T-helper 2 cell treated with Interferon-gamma antibody and Interleukin-4, amounts not matched to agents 100 ng/mL and 5 ng/mL, for 36 hours (primary cell): ENCODE measurements around the gene IL11. TPM values are rescaled to one million over a fixed set of nuclear protein-coding genes. Genes with fewer than 3 reads are reported as not detected.

Experiments
- intact Hi-C: fragments of 100-400 bp; cut with micrococcal nuclease; formaldehyde crosslinking; loops from one replicate; pipeline ENCODE4 v1.15.1; 2023
- total RNA-seq: library from RNA; stranded (reverse); gene quantifications from 2 replicates; pipeline ENCODE4 v1.2.3, GENCODE V29; 2022

Gene IL11
- total RNA-seq, 1 donor from 2014 or later: 0.55 TPM

DNA sequence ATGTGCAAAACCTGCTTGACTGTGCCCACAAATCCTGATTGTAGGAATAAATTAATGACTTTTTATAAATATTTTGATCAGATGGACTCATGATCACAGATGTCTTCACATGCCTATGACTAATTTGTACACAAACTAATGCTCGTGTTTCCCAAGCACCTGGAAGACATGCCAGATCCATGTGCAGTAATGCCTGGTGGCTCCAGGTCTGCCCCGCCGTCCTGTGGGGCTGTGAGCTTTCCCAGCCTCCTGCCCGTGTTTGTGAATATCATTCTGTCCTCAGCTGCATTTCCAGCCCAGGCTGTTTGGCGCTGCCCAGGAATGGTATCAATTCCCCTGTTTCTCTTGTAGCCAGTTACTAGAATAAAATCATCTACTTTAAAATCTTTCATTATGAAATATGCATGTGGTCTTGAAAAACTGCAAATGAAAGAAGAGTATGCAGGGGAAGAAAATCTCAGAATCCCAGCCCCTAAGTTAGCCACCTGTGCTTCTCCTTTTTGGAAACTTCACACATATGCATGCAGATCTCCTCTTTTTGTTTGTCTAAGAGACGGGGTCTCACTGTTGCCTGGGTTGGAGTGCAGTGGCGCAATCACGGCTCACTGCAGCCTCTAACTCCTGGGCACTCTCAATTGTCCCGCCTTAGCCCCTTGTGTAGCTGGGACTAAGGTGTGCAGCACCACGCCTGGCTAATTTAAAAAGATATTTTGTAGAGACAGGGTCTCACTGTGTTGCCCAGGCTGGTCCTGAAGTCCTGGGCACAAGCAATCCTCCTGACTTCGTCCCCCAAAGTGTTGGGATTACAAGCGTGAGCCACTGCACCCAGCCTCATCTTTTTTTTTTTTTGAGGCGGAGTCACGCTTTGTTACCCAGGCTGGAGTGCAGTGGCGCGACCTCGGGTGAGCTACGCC is 21.7 kb upstream of the IL11 start:
- intact Hi-C loops: no loop called here

DNA sequence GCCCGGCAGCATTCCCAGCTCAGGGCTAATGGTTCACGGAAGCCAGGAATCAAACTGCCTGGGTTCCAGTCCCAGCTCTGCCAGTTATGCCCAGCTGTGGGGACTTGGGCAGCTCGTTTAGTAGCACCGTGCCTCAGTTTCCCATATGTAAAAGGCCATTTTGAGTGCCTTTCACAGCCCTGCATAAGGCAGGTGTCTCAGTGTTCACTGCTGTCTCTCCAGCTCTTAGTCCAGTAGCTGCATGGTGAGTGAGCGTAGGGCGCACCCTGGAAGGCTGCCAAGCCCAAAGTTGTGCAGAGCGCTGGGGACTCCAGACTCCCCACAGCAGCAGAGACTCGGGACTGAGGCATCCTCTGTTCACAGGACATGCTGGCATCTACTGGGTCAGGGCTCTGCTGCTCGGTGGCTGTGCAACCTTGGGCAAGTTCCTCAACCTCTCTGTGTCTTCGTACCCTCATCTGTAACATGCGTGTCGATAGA is 21.0 kb upstream of the IL11 start:
- intact Hi-C loops: no loop called here

DNA sequence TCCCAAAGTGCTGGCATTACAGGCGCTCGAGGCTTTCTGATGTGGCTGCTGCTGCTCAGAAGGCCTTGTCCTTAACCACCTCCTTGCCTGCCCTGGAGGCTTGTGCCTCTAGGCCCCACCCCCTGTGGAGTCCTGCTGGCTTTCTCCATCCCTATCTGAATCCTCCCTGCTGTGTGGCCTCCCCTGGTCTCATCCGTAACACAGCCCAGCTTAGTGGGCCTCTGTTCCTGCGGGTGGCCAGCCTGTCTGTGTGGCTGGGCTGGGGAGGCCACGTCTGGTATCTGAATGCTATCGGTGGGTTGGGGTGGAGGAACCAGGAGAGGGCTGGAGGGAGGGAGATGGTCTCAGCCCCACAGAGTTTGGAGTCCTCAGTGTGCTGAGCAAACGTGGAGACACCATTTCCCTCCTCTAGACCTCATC is 20.2 kb upstream of the IL11 start:
- intact Hi-C loops: no loop called here

DNA sequence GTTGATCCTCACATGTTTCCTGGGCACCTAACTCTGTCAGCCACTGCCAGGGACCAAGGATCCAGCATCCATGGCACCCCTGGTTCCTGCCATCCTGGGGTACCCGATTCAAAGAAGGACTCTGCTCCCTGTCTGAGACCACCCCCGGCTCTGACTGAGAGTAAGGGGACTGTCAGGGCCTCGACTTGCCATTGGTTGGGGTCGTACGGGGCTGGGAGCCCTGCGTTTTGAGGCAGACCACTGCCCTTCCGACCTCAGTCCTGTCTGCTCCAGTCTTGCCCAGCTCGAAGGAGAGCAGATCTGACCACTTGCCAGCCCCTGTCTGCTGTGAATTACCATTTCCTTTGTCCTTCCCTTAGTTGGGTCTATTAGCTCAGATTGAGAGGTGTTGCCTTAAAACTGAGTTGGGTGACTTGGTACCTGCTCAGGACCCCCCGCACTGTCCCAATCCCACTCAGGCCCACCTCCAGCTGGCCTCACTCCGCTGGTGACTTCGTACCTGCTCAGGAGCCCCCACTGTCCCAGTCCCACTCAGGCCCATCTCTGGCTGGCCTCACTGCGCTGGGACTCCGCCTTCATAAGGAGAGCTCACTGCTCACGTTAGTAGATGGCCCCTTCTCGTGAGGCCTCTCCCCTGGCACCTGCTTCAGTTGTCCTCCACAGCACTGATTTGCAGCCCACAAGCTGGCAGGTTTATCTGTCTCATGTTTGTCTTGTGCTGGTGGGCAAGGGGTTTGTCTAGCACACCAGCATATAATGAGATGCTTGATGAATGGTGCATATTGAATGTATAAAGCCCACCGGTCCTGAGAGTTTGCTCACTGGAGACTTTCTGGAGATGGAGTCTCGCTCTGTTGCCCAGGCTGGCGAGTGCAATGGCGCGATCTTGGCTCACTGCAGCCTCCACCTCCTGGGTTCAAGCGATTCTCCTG is 19.4 kb upstream of the IL11 start:
- intact Hi-C loops: loop anchor here (5.0 to 10.0 kb wide), 2 partner anchors 73 to 245 kb away; partner anchors contain the start of genes C19orf85 and ISOC2

DNA sequence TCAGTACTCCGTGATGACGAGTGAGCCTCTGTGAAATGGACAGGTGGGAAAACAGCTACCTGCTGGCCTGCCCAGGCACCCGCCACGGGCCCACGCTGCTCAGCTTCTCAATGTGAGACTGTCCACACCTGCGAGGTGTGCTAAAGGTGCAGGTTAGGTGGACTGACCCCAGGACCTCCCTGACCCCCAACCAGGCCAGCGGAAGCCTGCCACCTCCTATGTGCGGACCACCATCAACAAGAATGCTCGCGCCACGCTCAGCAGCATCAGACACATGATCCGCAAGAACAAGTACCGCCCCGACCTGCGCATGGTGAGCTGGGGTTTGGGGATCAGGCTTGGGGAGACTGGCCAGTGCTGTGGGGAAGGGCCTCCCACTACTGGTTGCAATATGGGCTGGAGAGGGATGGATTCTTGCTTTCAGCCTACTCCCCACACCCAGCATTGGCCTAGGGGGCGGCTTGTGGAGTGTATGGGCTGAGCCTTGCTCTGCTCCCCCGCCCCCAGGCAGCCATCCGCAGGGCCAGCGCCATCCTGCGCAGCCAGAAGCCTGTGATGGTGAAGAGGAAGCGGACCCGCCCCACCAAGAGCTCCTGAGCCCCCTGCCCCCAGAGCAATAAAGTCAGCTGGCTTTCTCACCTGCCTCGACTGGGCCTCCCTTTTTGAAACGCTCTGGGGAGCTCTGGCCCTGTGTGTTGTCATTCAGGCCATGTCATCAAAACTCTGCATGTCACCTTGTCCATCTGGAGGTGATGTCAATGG is 17.7 kb upstream of the IL11 start:
- intact Hi-C loops: loop anchor here (5.0 to 10.0 kb wide), 2 partner anchors 74 to 247 kb away; partner anchors contain the start of genes C19orf85 and ISOC2

DNA sequence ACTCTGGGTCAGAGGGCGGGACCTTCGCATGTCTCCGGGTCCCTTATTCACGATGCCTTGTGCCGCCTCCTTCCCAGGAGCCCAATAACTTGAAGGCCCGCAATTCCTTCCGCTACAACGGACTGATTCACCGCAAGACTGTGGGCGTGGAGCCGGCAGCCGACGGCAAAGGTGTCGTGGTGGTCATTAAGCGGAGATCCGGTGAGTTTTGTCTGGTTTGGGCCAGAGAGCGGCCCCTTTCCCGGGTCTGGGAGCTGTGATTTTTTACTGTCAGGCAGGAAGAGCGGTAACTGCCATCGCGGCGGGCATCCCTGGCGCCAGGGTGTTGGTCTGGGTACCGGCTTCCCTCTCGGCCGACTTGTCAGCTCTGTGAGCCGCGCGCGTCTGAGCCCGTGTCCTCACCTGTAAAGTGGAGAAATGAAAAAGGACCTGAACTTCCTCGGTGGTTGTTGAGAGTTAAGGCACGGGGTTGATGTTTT is 16.3 kb upstream of the IL11 start:
- intact Hi-C loops: loop anchor here (5.0 to 10.0 kb wide), 2 partner anchors 76 to 248 kb away; partner anchors contain the start of genes C19orf85 and ISOC2

DNA sequence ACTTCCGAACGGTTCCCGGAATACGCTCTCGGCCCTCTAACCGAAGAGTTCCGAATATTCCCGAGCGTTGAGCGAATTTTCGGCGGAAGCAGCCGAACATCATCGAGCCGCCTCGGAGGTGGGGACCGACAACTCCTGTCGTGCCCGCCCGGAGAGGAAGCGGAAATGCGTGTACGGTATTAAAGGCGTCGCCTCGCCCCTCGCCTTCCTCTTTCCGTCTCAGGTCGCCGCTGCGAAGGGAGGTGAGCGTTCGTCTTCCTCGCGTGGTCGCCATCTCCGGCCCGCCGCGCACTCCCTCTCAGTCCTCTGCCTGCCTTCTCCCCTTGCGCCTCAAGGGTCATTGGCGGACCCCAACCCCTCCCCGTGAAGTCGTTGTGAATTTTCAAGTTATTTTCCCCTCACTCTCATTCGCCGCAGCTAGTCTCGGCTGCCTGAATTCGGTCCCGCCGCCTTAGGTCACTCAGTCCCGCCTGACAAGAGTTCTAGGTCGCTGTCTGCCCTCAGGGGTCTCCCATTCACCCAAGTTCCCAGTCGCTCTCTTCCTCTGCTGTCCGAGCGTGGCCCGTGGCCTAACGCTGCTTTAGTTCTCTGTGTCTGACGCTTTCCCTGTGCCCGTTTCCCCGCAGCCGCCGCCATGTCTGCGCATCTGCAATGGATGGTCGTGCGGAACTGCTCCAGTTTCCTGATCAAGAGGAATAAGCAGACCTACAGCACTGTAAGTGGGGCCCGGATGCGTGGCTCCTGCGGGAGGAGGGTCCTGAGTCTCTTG is 15.6 kb upstream of the IL11 start, which contains the start of gene RPL28:
Gene RPL28 (plus strand): TSS at position 209 of the 769 bp plus-strand sequence. CDS start 426 bp downstream, at position 635.
- intact Hi-C loops: loop anchor here (1.0 to 10.0 kb wide), 9 partner anchors 21 to 269 kb away; partner anchors contain the start of genes C19orf85, FIZ1, ISOC2 and KMT5C

DNA sequence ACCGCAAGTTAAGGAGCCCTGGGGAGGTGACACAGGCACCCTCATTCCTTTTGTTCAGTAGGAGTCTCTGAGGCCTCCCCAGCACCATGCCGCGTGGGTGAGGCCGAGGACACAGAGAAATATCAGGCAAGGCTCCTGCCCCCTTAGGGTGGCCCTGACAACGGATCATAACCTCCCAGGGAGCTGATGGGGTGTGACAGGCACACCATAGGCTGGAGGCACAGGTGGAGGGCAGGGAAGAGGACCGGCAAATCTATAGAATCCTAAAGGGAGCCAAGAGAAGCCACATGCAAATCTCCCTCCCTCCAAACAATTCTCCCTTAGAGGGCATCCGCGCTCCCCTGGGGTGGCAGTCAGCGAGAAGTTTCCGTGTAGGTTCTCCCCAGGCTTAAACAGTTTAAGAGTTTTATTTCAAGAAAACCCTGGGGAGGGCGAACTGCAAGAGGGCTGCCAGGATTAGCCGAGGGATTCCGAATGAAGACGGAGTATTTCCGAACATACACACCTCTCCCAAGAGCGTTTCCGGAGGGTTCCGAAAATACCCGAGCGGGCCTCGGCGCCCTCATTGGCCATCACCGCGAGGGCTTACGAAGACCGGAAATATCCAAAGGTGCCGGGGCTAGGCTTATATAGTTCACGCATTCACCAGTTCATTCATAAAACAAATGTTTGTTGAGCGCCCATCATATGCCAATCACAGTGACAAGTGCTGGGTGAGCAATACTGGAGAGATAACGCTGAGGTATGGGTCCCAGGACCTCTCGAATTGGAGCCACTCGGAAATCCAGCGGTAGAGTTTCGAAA is 14.9 kb upstream of the IL11 start:
- intact Hi-C loops: loop anchor here (1.0 to 10.0 kb wide), 9 partner anchors 22 to 268 kb away; partner anchors contain the start of genes C19orf85, FIZ1, ISOC2 and KMT5C

DNA sequence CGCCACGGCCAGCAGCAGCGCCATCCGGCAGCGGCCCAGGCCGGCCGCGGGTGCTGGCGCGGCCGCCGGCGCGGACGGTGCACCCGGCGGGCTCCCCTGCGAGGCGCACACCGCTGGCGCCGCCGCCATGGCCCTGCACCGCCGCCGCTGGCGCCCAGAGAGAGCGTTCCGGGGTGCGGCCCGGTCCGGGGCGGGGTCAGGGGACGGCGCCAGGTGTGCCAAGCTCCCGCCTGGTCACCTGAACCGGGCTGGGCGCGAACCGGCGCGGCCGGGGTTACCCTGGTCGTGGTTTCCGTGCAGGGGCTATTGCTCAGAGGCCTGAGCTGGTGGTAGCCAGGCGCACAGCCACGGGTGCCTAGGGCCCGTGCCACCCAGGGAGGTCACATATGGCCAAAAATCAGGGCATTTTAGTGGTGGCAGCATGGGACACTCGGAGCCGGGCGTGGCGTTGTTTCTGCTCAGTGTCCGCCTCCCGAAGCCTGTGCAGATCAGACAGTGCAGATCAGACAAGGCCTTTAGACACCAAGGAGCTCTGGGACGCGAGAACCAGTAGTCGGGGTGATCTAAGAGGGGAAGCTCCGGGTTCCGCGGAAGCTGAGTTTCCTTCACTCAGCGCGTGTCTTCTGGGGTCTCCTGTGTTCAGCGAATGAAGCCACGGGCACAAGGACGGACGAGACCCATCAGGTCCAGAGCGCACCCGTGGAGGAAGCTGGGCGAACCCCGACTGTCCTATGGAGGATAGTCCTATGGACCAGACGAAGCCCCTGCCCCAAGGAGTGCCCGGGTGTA is 14.1 kb upstream of the IL11 start, which contains the start of gene TMEM238:
Gene TMEM238 (minus strand): TSS at position 162 of the 789 bp plus-strand sequence. CDS start 33 bp downstream, at position 129.
- intact Hi-C loops: loop anchor here (10.0 kb wide), 1 partner anchor 250 kb away; no protein-coding TSS in a partner anchor

DNA sequence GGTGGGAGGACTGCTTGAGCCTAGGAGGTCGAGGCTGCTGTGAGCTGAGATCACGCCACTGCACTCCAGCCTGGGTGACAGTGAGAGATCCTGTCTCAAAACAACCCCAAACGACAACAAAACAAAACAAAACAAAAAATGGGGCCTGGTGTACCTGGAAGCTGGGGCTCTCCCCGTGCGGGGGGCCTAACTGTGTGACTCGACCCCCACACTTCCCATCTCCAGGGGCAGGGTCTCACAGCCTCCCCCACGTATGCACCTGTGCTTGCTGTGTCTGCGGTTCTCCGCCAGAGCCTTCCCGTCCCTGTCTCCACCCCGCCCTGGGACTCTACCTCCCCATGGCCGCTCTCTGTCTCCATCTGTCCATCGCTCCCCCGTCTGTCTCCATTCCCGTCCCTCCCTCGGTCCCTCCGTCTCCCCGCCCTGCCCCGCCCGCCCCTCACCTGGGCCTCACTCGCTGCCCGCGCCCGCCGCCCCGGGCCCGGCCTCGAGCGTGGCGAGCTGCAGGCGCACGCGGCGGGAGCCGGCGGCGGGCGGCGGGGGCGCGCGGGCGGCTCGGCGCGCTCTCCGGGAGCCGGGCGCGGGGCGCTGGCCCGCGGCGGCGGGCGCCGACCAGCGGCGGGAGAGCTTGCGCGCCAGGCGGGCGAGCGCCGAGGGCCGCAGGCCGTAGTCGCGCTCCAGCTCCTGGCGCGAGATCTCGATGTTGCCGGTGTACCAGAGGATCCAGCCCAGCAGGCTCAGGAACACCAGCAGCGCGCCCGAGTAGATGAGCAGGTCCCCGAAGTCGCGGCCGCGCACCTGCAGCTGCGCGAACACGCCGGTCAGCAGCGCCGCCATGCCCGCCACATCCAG is 13.2 kb upstream of the IL11 start:
- intact Hi-C loops: loop anchor here (10.0 kb wide), 1 partner anchor 251 kb away; no protein-coding TSS in a partner anchor

DNA sequence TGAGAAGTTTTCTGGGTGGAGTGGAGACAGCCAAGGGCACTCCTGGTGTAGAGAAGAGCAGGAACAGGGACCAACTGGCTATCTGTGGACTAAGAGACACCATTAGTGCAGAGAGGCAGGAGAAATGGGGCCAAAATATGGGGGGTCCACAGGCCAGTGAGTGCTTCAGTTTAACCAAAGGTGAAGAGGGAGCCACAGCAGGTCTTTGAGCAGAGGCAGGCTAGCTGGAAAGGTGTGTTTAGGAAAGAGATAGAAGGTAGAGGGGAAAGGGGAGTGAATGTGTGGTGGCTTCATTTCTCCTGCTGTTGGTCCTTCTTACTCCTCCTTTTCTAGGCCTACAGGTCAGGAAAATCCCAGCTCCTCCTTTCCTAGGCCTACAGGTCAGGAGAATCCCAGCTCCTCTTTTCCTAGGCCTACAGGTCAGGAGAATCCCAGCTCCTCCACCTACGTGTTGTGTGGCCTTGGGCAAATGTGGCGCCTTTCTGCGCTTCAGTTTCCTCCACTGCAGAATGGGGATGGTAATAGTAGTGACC is 12.3 kb upstream of the IL11 start:
- intact Hi-C loops: loop anchor here (10.0 kb wide), 1 partner anchor 252 kb away; no protein-coding TSS in a partner anchor

DNA sequence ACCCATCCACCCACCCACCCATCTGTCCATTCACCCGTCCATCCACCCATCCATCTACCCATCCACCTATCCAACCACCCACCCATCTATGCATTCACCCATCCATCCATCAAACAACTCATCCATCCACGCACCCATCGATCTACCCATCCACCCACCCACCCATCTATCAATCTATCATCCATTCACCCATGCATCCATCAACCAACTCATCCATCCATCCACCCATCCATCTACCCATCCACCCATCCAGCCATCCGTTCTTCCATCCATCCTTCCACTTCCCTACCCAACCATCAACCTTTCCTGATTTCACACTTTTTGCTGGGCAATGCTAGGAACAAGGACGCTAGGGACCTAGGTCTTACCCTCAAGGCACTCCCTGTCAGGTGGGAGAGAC is 11.8 kb upstream of the IL11 start:
- intact Hi-C loops: loop anchor here (10.0 kb wide), 1 partner anchor 253 kb away; no protein-coding TSS in a partner anchor

DNA sequence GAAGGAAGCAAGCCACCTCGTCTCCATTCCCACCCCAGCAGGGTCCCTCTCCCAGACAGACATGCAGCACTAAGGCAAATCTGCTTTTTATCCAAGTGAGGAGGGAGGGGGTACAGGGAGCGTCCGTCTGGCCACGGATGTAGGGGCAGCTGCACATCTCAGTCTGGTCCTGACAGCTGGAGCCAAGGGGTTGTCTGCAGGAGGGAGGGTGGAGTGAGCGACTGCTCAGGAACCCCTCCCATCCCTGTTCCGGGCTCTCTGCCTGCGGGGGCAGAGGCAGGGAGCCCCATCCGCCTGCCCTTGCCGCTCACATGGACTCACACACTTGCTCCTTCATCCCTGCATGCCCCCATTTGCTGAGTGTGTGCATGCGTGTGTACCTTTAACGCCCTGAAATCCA is 8.9 kb upstream of the IL11 start:
- intact Hi-C loops: no loop called here

DNA sequence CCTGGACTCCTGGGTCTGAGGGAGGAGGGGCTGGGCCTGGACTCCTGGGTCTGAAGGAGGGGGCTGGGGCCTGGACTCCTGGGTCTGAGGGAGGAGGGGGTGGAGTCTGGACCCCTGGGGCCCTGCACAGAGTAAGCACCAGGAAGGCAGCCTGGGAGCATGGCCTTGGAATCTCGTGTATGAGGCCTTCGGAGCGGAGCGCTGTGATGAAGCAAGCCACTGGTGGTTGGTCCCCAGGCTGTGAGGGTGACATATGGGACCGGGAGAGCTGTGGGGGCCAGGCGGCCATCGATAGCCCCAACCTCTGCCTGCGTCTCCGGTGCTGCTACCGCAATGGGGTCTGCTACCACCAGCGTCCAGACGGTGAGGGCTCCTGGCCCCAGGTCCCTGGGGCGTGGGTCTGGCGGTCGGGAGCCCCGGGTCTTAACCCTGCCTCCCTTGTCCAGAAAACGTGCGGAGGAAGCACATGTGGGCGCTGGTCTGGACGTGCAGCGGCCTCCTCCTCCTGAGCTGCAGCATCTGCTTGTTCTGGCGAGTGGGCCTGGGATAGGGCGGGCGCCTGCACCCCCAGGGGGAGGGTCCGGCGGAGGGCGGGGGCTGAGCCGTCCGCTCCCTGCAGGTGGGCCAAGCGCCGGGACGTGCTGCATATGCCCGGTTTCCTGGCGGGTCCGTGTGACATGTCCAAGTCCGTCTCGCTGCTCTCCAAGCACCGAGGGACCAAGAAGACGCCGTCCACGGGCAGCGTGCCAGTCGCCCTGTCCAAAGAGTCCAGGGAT is 7.3 kb upstream of the IL11 start:
- intact Hi-C loops: no loop called here

DNA sequence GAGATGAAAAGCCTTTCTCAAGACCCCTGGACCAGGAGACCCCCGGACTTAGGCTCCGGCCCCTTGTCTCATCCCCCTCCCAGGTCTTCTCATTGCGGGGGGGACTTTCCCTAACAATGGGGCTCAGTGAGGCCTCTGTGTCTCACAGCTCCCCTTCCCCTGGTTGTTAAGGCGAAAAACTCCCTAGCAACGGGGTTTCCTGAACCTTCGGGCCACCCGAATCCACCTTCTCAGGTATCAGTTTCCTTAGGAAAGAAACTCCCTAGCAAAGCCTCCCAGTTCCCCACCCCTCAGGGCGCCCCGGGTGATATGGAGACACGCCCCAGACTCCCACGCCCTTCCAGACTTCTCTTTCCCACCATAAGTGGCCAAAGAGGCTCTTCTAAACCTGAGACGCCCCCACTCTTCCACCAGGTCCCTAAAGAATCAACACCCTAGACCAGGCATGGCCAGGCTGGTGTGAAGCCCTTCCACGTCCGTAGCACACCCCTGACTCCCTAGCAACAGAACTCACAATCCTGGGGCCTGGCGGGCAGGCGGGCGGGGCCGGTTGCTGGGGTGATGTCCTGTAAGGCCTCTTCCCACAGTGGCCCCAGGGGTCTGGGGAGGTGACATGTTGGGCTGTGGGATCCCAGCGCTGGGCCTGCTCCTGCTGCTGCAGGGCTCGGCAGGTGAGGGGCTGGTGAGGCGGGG is 6.1 kb upstream of the IL11 start, which contains the start of gene TMEM190:
Gene TMEM190 (plus strand): TSS at position 586 of the 693 bp plus-strand sequence. CDS start 28 bp downstream, at position 614.
- intact Hi-C loops: no loop called here
